Endothelial cell of umbilical vein (primary cell): ENCODE measurements around the gene DCAF11. TPM values are rescaled to one million over a fixed set of nuclear protein-coding genes. Genes with fewer than 3 reads are reported as not detected.
A peak's percentile ranks its signal among the peaks of the same experiment; 100 is the strongest.

Experiments used
- BruUV-seq: library from RNA; stranded (reverse); fragments of 400-500 nt; replicated peaks from 2 replicates; lab custom pipeline; 2021; lab: Mats Ljungman, UMichigan
- CTCF ChIA-PET: fragments of 300-600, 350-600 bp; sonication (Branson Sonifier 250); formaldehyde crosslinking; loops from one replicate; lab custom pipeline; 2021; ENCODE audit warnings: antibody characterized with exemption, inconsistent platforms; lab: Charles Lee
- POLR2A ChIA-PET: fragments of 300-600, 350-600 bp; sonication (Branson Sonifier 250); formaldehyde crosslinking; loops from one replicate; lab custom pipeline; 2021; ENCODE audit warnings: antibody characterized with exemption, inconsistent platforms; lab: Charles Lee
- DNase-seq: peaks from one replicate; pipeline ENCODE4 v3.0.0-alpha.2; 2011; ENCODE audit warnings: low read depth, low spot score
- FAIRE-seq: peaks from 2 replicates; lab custom pipeline; 2011; peaks lifted over from hg19 to GRCh38; lab: Jason Lieb, UNC
- H2AFZ ChIP-seq: 2 replicates; pipeline ENCODE4 v1.6.0; 2012; ENCODE audit warnings: low read depth, low read length, control low read depth, inconsistent platforms
- H3K27ac ChIP-seq: 2 replicates; pipeline ENCODE4 v1.5.1; 2011; ENCODE audit warnings: low read depth, mild to moderate bottlenecking, control low read depth, low read length, moderate library complexity; ENCODE audit not compliant: insufficient read depth
- H3K27me3 ChIP-seq, 2 experiments: 2 replicates each; pipeline versions ENCODE4 v1.6.0 to v1.6.1; 2011; ENCODE audit warnings: low read length in 2 of 2, mixed read lengths in 1 of 2; ENCODE audit not compliant: control insufficient read depth in 2 of 2, insufficient read depth in 2 of 2
- H3K36me3 ChIP-seq, 2 experiments: 2 replicates in 1 of 2; 3 replicates in 1 of 2; pipeline ENCODE4 v1.5.1; 2011; ENCODE audit warnings: low read length in 2 of 2, mild to moderate bottlenecking in 1 of 2, moderate library complexity in 1 of 2; ENCODE audit not compliant: control insufficient read depth in 2 of 2, insufficient read depth in 2 of 2; ENCODE audit errors: extremely low read depth in 1 of 2
- H3K4me1 ChIP-seq: 3 replicates; pipeline ENCODE4 v1.5.1; 2011; ENCODE audit warnings: mild to moderate bottlenecking, low read length; ENCODE audit not compliant: control insufficient read depth, insufficient read depth; ENCODE audit errors: extremely low read depth
- H3K4me2 ChIP-seq: 2 replicates; pipeline ENCODE4 v1.6.1; 2011; ENCODE audit warnings: low read length, control low read depth, mixed read lengths; ENCODE audit not compliant: insufficient read depth
- H3K4me3 ChIP-seq, 3 experiments: fragments of 200-600 bp in 1 of 3; sonication (generic), shearing (Covaris generic) in 1 of 3; replicated peaks in 1 of 3; 2 replicates each; pipeline ENCODE4 v1.5.1; 2011 to 2016; ENCODE audit warnings: control low read depth in 3 of 3, low read length in 3 of 3, mild to moderate bottlenecking in 2 of 3, inconsistent platforms in 1 of 3, low read depth in 1 of 3, moderate library complexity in 1 of 3; ENCODE audit not compliant: insufficient read depth in 1 of 3
- H3K79me2 ChIP-seq: 2 replicates; pipeline ENCODE4 v1.6.0; 2012; ENCODE audit warnings: low read length, inconsistent platforms; ENCODE audit not compliant: control insufficient read depth, insufficient read depth
- H3K9ac ChIP-seq: replicated peaks from 2 replicates; pipeline ENCODE3; 2011; ENCODE audit warnings: low read length, control low read depth; ENCODE audit not compliant: insufficient read depth; ENCODE audit errors: extremely low read depth
- H3K9me1 ChIP-seq: replicated peaks from 3 replicates; pipeline ENCODE4 v1.6.0; 2011; ENCODE audit warnings: mild to moderate bottlenecking, low read length; ENCODE audit not compliant: control insufficient read depth, insufficient read depth; ENCODE audit errors: extremely low read depth
- H3K9me3 ChIP-seq: replicated peaks from 2 replicates; pipeline ENCODE4 v1.5.1; 2012; ENCODE audit warnings: low read length, inconsistent platforms; ENCODE audit not compliant: control insufficient read depth, insufficient read depth
- H4K20me1 ChIP-seq: replicated peaks from 2 replicates; pipeline ENCODE3; 2011; ENCODE audit warnings: mild to moderate bottlenecking, low read length; ENCODE audit not compliant: control insufficient read depth, insufficient read depth; ENCODE audit errors: extremely low read depth
- EZH2 ChIP-seq: IDR thresholded peaks from 2 replicates; pipeline ENCODE4 v1.6.1; 2012; ENCODE audit warnings: borderline replicate concordance, low read depth, mild to moderate bottlenecking, moderate library complexity, low read length, inconsistent platforms; ENCODE audit not compliant: severe bottlenecking
- FOS ChIP-seq: IDR thresholded peaks from 2 replicates; pipeline ENCODE4 v1.6.1; 2011; ENCODE audit warnings: mild to moderate bottlenecking, low read length, moderate library complexity, borderline replicate concordance; ENCODE audit not compliant: insufficient read depth
- GATA2 ChIP-seq: IDR thresholded peaks from 2 replicates; pipeline ENCODE4 v1.7.0; 2011; ENCODE audit warnings: low read depth, mild to moderate bottlenecking, moderate library complexity, mixed read lengths, low read length; ENCODE audit not compliant: insufficient read length, insufficient read depth
- JUN ChIP-seq: IDR thresholded peaks from 2 replicates; pipeline ENCODE4 v1.6.1; 2011; ENCODE audit warnings: borderline replicate concordance, low read depth; ENCODE audit not compliant: insufficient read length, insufficient read depth
- MYC ChIP-seq: IDR thresholded peaks from one replicate; pipeline ENCODE4 v1.6.1; 2011; ENCODE audit warnings: mild to moderate bottlenecking, low read depth, low read length
- POLR2A ChIP-seq: IDR thresholded peaks from 2 replicates; pipeline ENCODE4 v1.6.1; 2012; ENCODE audit warnings: low read depth, mild to moderate bottlenecking, control low read depth, low read length
- POLR2AphosphoS5 ChIP-seq: IDR thresholded peaks from 2 replicates; pipeline ENCODE4 v1.6.1; 2012; ENCODE audit warnings: low read depth, mild to moderate bottlenecking, control low read depth, low read length, moderate library complexity; ENCODE audit not compliant: insufficient read depth
- dilution Hi-C: fragments of 300-500 bp; cut with MboI; formaldehyde crosslinking; loops from one replicate; pipeline ENCODE4 v1.15.0; 2019; ENCODE audit warnings: low sequenced_read_pairs; ENCODE audit not compliant: extremely low pct_ligation_motif_present
- intact Hi-C: fragments of 100-400 bp; cut with micrococcal nuclease; formaldehyde crosslinking; loops from one replicate; pipeline ENCODE4 v1.10.0; 2022
- polyA plus RNA-seq, 4 experiments: library from polyadenylated mRNA; depleted of rRNA in 3 of 4; stranded (reverse) in 3 of 4; unstranded in 1 of 4; fragments of >200 nt; gene quantifications; 2 replicates each; pipeline versions ENCODE4 v1.2.1 to v1.2.3, GENCODE V29; 2011 to 2012; ENCODE audit warnings: missing spikeins in 1 of 4
- total RNA-seq: library from RNA; stranded (reverse); gene quantifications from 2 replicates; pipeline ENCODE4 v1.2.3, GENCODE V29; 2021
- TF ChIP-seq, protein P1 (sequence below): IDR thresholded peaks from 2 replicates; pipeline ENCODE4 v1.6.1; 2011; ENCODE audit not compliant: insufficient read depth, insufficient read length
- TF ChIP-seq, protein P2 (sequence below), 2 donors: IDR thresholded peaks; 1 replicate in 1 of 2; 2 replicates in 1 of 2; pipeline ENCODE4 v1.5.1; 2011; ENCODE audit warnings: low read length in 2 of 2, mild to moderate bottlenecking in 2 of 2, moderate library complexity in 2 of 2, control low read depth in 1 of 2, inconsistent platforms in 1 of 2, low read depth in 1 of 2; ENCODE audit not compliant: insufficient read depth in 1 of 2; ENCODE audit errors: extremely low read depth in 1 of 2

The DCAF11 gene
- total and polyA plus RNA-seq, 2 donors (not counting 3 experiments of a cell fraction or from before 2014, with no cell fraction given) = 37.3 to 38.5 TPM

DNA sequence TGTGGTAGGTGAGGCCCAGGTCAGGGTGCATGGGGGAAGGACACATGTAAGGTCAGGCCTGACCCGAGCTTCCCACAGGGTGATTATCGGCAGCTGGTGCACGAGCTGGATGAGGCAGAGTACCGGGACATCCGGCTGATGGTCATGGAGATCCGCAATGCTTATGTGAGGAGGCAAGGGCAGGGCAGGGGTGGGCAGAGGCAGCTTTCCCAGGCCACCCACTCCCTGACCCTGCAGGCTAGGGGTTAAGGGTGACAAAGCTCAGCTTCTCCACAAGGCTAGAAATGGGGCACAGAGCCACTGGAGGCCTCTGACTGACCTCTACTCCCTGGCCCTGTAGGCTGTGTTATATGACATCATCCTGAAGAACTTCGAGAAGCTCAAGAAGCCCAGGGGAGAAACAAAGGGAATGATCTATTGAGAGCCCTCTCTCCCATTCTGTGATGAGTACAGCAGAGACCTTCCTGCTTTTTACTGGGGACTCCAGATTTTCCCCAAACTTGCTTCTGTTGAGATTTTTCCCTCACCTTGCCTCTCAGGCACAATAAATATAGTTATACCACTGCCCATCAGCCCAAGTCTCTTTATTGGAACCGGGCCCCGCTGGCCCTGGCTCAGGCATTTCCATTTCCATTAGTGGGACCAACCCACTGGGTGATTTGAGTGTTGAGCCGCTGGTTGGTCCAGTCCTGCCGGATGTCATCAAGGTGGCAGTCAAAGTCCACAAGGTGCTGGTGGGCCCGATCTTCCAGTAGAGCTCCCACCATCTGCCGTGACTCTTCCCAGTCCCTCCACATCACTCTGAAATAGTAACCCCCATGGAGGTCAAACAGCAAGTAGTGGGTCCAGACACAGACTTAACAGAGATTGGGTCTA, 24.1 kb downstream of the DCAF11 start:
- no peak overlapping the region for H3K4me2 ChIP-seq
- BruUV-seq = TSS peak; percentile 27
- dilution Hi-C loops = no loop called here
- H3K4me3 ChIP-seq = no peak overlapping the region
- H3K4me1 ChIP-seq = peaks cover 19% of the 10 kb centered on the region
- H3K9me1 ChIP-seq = no peaks in the 10 kb centered on the region
- FAIRE-seq (no peak), DNase-seq (no peak)
- ChIA-PET CTCF (no interaction called here), POLR2A (no interaction called here)
- intact Hi-C loops = no loop called here
- no peaks in the 10 kb centered on the region for H3K9me3 ChIP-seq
- H3K9ac ChIP-seq = no peak overlapping the region
- H3K36me3 ChIP-seq = peaks cover 6 to 19% of the 10 kb centered on the region in 2 experiments
- peaks cover 21% of the 10 kb centered on the region for H3K79me2 ChIP-seq
- H3K27me3 ChIP-seq = no peaks in the 10 kb centered on the region
- H4K20me1 ChIP-seq = no peaks in the 10 kb centered on the region
- H2AFZ ChIP-seq = no peak overlapping the region
- H3K27ac ChIP-seq = no peak overlapping the region
- TF ChIP-seq EZH2 (no peak), MYC (no peak), GATA2 (no peak), POLR2A (no peak), POLR2AphosphoS5 (no peak), FOS (no peak), JUN (no peak)
- TF ChIP-seq, protein P1, sequence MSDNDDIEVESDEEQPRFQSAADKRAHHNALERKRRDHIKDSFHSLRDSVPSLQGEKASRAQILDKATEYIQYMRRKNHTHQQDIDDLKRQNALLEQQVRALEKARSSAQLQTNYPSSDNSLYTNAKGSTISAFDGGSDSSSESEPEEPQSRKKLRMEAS = no peak
- TF ChIP-seq, protein P2, sequence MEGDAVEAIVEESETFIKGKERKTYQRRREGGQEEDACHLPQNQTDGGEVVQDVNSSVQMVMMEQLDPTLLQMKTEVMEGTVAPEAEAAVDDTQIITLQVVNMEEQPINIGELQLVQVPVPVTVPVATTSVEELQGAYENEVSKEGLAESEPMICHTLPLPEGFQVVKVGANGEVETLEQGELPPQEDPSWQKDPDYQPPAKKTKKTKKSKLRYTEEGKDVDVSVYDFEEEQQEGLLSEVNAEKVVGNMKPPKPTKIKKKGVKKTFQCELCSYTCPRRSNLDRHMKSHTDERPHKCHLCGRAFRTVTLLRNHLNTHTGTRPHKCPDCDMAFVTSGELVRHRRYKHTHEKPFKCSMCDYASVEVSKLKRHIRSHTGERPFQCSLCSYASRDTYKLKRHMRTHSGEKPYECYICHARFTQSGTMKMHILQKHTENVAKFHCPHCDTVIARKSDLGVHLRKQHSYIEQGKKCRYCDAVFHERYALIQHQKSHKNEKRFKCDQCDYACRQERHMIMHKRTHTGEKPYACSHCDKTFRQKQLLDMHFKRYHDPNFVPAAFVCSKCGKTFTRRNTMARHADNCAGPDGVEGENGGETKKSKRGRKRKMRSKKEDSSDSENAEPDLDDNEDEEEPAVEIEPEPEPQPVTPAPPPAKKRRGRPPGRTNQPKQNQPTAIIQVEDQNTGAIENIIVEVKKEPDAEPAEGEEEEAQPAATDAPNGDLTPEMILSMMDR (IDR thresholded peaks at IDR 0.05; ENCODE audit: extremely low read depth in 1 of 2, insufficient read depth in 1 of 2, low read depth in 1 of 2, low read length in 2 of 2) = no peak
